Mammary epithelial cell (primary cell): ENCODE results near the gene GOLGA7B.

ENCODE experiments used
- EZH2 ChIP-seq: IDR thresholded peaks from 2 replicates; pipeline ENCODE4 v1.6.1; 2012; ENCODE audit warnings: low read length, inconsistent platforms, borderline replicate concordance
- TF ChIP-seq, protein P1 (sequence below), 2 donors: IDR thresholded peaks in 1 of 2; conservative IDR thresholded peaks in 1 of 2; 2 replicates each; pipeline ENCODE4 v1.5.1; 2011 to 2012; ENCODE audit warnings: inconsistent platforms in 2 of 2, low read length in 2 of 2, mild to moderate bottlenecking in 2 of 2, control low read depth in 1 of 2, low read depth in 1 of 2; ENCODE audit not compliant: insufficient read depth in 1 of 2; ENCODE audit errors: extremely low read depth in 1 of 2

GRCh38 chr10:97883092-97883485 is 33.4 kb downstream of the GOLGA7B start:
- TF ChIP-seq, protein P1, sequence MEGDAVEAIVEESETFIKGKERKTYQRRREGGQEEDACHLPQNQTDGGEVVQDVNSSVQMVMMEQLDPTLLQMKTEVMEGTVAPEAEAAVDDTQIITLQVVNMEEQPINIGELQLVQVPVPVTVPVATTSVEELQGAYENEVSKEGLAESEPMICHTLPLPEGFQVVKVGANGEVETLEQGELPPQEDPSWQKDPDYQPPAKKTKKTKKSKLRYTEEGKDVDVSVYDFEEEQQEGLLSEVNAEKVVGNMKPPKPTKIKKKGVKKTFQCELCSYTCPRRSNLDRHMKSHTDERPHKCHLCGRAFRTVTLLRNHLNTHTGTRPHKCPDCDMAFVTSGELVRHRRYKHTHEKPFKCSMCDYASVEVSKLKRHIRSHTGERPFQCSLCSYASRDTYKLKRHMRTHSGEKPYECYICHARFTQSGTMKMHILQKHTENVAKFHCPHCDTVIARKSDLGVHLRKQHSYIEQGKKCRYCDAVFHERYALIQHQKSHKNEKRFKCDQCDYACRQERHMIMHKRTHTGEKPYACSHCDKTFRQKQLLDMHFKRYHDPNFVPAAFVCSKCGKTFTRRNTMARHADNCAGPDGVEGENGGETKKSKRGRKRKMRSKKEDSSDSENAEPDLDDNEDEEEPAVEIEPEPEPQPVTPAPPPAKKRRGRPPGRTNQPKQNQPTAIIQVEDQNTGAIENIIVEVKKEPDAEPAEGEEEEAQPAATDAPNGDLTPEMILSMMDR (conservative IDR thresholded peaks at IDR 0.05 in 1 of 2, IDR thresholded peaks at IDR 0.05 in 1 of 2; ENCODE audit: extremely low read depth in 1 of 2, insufficient read depth in 1 of 2, low read depth in 1 of 2, low read length in 2 of 2): no peak
- TF ChIP-seq EZH2: no peak
